GM20000 (cell line): ENCODE data around the gene TRIM59.

ENCODE experiments used
- DNase-seq: peaks from one replicate; pipeline ENCODE4 v3.0.0; 2012; ENCODE audit warnings: low spot score
- TF ChIP-seq, protein P1 (sequence below): IDR thresholded peaks from 2 replicates; pipeline ENCODE4 v1.5.1; 2012; ENCODE audit warnings: mild to moderate bottlenecking, control low read depth; ENCODE audit errors: extremely low read depth, missing control alignments

TRIM59 gene

DNA sequence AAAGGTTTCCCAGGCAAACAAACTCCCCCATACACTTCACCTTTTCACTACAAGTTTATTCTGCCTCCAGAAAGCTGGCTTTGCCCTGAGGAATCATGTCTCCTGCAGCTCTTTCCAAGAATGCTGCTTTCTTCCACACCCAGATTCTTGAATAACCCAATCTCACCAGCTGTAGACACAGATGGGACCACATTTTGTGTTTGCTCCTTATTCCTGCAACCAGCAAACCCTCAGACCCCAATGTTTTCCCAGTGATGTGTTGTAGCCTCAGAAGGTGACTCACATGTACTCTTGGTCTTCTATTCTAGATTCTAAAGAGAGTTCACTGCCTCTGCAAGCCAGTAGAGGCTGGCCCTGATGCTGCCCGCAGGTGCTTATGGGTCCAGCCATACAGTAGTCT, 23.6 kb upstream of the TRIM59 start:
- TF ChIP-seq, protein P1, sequence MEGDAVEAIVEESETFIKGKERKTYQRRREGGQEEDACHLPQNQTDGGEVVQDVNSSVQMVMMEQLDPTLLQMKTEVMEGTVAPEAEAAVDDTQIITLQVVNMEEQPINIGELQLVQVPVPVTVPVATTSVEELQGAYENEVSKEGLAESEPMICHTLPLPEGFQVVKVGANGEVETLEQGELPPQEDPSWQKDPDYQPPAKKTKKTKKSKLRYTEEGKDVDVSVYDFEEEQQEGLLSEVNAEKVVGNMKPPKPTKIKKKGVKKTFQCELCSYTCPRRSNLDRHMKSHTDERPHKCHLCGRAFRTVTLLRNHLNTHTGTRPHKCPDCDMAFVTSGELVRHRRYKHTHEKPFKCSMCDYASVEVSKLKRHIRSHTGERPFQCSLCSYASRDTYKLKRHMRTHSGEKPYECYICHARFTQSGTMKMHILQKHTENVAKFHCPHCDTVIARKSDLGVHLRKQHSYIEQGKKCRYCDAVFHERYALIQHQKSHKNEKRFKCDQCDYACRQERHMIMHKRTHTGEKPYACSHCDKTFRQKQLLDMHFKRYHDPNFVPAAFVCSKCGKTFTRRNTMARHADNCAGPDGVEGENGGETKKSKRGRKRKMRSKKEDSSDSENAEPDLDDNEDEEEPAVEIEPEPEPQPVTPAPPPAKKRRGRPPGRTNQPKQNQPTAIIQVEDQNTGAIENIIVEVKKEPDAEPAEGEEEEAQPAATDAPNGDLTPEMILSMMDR, result no peak
- no peak for DNase-seq

DNA sequence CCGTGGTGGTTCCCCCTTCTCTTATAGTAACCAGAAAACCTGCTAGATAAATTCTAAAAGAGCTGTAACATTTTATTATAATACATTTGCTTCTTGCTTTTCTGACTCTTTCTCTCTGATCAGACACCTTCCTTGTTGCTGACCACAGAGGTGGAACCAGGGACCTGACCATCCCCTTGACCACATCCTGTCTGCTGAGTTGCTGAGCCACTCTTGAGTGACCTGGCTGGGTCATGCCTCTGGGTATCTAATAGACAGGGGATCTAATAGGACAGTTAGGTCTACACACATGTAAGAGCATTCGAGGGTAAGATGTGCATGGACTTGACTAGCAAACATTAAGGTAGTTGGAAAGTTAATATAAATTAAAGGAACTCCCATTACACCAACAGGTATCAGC, 22.8 kb upstream of the TRIM59 start:
- no peak for DNase-seq
- TF ChIP-seq, protein P1, result no peak

DNA sequence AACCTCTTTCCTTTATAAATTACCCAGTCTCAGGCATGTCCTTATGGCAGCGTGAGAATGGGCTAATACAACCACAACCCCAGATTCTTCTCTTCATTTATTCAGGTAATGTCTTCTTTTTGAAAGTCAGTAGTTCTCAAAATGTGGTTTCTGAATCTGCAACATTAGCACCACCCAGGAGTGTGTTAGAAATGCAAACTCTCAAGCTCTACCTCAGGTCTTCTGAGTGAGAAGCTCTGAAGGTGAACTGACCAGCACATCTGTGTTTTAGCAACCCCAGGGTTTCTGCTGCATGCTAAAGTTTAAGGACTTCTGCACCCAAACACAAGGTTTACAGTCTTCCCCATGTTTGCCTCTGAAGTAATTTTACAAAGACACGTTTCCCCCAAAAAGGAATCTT, 22.3 kb upstream of the TRIM59 start:
- no peak for DNase-seq
- TF ChIP-seq, protein P1, result no peak

DNA sequence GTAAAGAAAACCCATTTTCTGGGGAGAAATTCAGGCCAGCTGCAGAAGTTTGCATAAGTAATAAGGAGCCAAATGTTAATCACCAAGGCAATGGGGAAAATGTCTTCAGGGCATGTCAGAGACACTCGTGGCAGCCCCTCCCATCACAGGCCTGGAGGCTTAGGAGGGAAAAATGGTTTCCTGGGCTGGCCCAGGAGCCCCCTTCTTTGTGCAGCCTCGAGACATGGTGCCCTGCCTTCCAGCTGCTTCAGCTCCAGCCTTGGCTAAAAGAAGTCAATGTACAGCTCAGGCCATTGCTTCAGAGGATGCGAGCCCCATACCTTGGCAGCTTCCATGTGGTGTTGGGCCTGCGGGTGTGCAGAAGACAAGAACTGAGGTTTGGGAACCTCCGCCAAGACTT, 20.6 kb upstream of the TRIM59 start:
- TF ChIP-seq, protein P1, result no peak
- no peak for DNase-seq

DNA sequence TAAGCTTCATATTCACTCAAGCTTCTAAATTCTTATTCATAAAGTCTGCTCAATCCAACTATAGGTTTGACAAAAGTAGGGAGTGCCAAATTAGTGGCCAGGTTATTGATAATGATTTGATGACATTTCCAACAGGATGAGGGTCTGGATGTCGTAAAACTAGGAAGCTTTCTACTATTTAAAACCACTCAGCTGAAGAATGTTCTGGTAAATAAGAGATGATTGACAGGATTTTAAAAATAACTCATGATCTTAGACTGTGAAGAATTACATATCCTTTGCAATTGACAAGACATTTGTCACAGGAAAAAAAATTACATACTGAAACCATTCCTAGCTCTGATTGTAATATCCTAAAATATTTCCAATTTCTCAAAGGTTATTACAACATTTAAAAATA, 15.4 kb upstream of the TRIM59 start:
- TF ChIP-seq, protein P1, result no peak
- DNase-seq, result no peak

DNA sequence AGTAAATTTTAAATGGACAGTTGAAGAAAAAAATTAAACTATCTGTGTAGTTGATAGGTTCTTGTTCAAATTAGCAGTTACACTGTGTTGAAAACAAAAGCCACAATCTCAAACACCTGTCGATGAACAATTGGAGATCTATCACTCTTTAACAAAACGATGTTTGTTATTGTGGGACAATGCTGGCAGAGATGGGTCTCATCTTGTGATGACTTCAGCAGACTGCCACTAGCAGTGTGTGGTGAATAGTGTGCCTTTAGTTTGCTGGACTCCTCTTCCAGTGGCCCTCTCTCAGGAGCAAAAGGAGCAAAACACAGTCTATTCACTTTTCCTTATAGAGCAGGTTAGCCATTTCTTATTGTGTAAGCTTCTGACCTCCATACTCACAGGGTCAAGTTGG, 14.7 kb upstream of the TRIM59 start:
- TF ChIP-seq, protein P1, result no peak
- no peak for DNase-seq

DNA sequence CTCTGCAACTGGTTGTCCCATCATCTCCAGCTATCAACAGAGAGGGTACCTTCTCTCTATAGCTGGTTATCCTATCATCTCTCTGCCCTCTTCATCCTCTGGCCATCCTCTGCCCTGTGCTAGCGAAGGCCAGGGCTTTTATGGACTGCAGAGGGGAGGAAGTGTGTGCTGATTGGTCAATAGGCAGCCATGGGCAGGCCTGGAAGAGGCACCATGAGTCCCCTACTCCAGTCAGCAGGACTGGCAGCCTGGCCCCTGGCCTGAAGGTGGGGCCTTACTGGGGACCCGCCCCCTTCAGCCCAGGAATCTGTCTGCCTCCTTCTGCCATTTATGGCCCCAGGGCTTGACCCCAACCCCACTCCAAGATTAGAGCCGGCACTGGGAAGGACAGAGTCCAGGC, 10.4 kb upstream of the TRIM59 start:
- TF ChIP-seq, protein P1, result no peak
- DNase-seq, result no peak

DNA sequence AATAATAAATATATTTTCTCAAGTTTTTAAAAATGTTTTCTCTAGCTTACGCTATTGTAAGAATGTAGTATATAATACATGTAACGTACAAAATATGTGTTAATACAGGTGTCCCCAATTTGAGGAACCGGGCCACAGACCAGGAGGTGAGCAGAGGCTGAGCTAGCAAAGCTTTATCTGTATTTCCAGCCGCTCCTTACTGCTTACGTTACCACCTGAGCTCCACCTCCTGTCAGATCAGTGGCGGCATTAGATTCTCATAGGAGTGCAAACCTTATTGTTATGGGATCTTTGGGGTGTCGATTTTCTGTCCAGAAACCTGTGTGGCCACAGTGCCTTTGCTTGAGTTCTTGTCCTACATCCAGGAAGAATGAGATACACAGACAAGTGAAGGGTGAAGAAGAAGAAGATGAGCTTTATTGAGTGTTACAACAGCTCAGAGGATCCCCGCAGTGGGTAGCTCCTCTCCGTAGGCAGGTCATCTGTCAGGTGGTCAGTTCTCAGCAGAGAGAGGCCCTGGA, 9.9 kb upstream of the TRIM59 start:
- no peak for DNase-seq
- TF ChIP-seq, protein P1, result no peak
